ENCODE data around the gene ARHGEF6.

GRCh38 chrX:136822337-136823095 lies 41.8 kb upstream of the ARHGEF6 start:
- TF ChIP-seq CTCF (conservative IDR thresholded peaks at IDR 0.05; ENCODE audit: low read length), result no peak
- TF ChIP-seq EZH2phosphoT487 (IDR thresholded peaks at IDR 0.05; ENCODE audit: borderline replicate concordance, low read depth, low read length), result no peak
